ENCODE measurements around the gene PDS5B. TPM values are rescaled to one million over a fixed set of nuclear protein-coding genes. Genes with fewer than 3 reads are reported as not detected.

PDS5B gene
- polyA plus RNA-seq, 4 donors = 6.5 to 26.5 (median 7.8) TPM

- peaks cover 0 to 4% (median 3%) of the 10 kb centered on the region in 3 donors for H3K4me1 ChIP-seq (ENCODE audit: control insufficient read depth in 3 of 3, insufficient read depth in 2 of 3, low read depth in 1 of 3, low read length in 2 of 3)
- H3K27ac ChIP-seq (ENCODE audit: low read depth in 1 of 3, low read length in 2 of 3) = peak overlapping the region in 2 of 3 donors; percentile 29 to 39
- 8 to 12% (median 10%) methylated on average over 8 of the region's 8 CpGs for WGBS, 3 donors
- no peaks in the 10 kb centered on the region for H3K9me3 ChIP-seq (ENCODE audit: control insufficient read depth in 2 of 2, insufficient read depth in 1 of 2, low read depth in 1 of 2, low read length in 1 of 2)
- FAIRE-seq (no peak), DNase-seq (peak in 1 of 2 donors; percentile 18)
- H3K4me3 ChIP-seq (ENCODE audit: low read depth in 1 of 3, low read length in 3 of 3) = peak overlapping the region in 2 of 3 donors; percentile 48 to 50
- H3K36me3 ChIP-seq (ENCODE audit: control insufficient read depth in 3 of 3, insufficient read depth in 2 of 3, low read depth in 1 of 3, low read length in 3 of 3) = no peaks in the 10 kb centered on the region
- H3K27me3 ChIP-seq (ENCODE audit: control insufficient read depth in 3 of 3, insufficient read depth in 3 of 3, low read length in 3 of 3) = no peaks in the 10 kb centered on the region
These were observed 637 bp upstream of the PDS5B start for GRCh38 chr13:32585550-32586079.

GRCh38 chr13:32587011-32587810 is 959 bp downstream of the PDS5B start:
- no peaks in the 10 kb centered on the region for H3K9me3 ChIP-seq (ENCODE audit: control insufficient read depth in 2 of 2, insufficient read depth in 1 of 2, low read depth in 1 of 2, low read length in 1 of 2)
- peak overlapping the region; percentile 75 to 93 (median 87) for H3K27ac ChIP-seq (ENCODE audit: low read depth in 1 of 3, low read length in 2 of 3)
- peak overlapping the region; percentile 85 to 95 (median 90) for H3K4me3 ChIP-seq (ENCODE audit: low read depth in 1 of 3, low read length in 3 of 3)
- H3K4me1 ChIP-seq (ENCODE audit: control insufficient read depth in 3 of 3, insufficient read depth in 2 of 3, low read depth in 1 of 3, low read length in 2 of 3) = peaks cover 0 to 4% (median 3%) of the 10 kb centered on the region in 3 donors
- H3K36me3 ChIP-seq (ENCODE audit: control insufficient read depth in 3 of 3, insufficient read depth in 2 of 3, low read depth in 1 of 3, low read length in 3 of 3) = no peaks in the 10 kb centered on the region
- no peaks in the 10 kb centered on the region for H3K27me3 ChIP-seq (ENCODE audit: control insufficient read depth in 3 of 3, insufficient read depth in 3 of 3, low read length in 3 of 3)
- DNase-seq = peak; percentile 43 to 81
- FAIRE-seq = no peak
- 0 to 1% (median 1%) methylated on average over 38 to 74 of the region's 74 CpGs for WGBS, 3 donors

DNA sequence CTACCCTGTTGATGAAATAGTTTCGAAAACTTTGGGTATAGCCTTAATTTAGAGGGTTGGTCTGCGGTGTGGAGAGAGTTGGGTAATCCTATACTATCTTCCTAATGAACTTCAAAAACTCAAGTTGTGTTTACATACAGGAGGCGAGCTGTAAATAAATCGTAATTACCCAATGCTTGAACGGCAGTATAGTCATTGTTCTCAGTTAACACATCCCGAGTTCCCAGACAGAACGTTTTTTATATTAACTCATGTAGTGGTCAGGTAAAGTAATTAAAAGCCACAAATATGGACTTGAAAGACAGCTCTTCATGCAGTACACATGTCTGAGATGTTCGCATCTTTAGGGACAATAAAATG is 1.5 kb downstream of the PDS5B start:
- WGBS, 3 donors = 2 to 3% (median 3%) methylated on average over 8 of the region's 8 CpGs
- DNase-seq = peak in 1 of 2 donors; percentile 10
- Histone ChIP-seq H3K27ac (ENCODE audit: low read depth in 1 of 3, low read length in 2 of 3) (peak overlapping the region in 2 of 3 donors; percentile 87 to 93), H3K27me3 (ENCODE audit: control insufficient read depth in 3 of 3, insufficient read depth in 3 of 3, low read length in 3 of 3) (no peaks in the 10 kb centered on the region), H3K4me1 (ENCODE audit: control insufficient read depth in 3 of 3, insufficient read depth in 2 of 3, low read depth in 1 of 3, low read length in 2 of 3) (peaks cover 0 to 4% (median 3%) of the 10 kb centered on the region in 3 donors), H3K4me3 (ENCODE audit: low read depth in 1 of 3, low read length in 3 of 3) (peak overlapping the region; percentile 85 to 95 (median 90)), H3K36me3 (ENCODE audit: control insufficient read depth in 3 of 3, insufficient read depth in 2 of 3, low read depth in 1 of 3, low read length in 3 of 3) (no peaks in the 10 kb centered on the region), H3K9me3 (ENCODE audit: control insufficient read depth in 2 of 2, insufficient read depth in 1 of 2, low read depth in 1 of 2, low read length in 1 of 2) (no peaks in the 10 kb centered on the region)
- FAIRE-seq = no peak

- 45 to 60% (median 48%) methylated on average over 5 of the region's 5 CpGs for WGBS, 3 donors
These were observed 2.5 kb downstream of the PDS5B start for GRCh38 chr13:32588736-32589135.

GRCh38 chr13:32589471-32589870 is 3.2 kb downstream of the PDS5B start:
- FAIRE-seq (no peak), DNase-seq (no peak)
- 65 to 84% (median 79%) methylated on average over 8 of the region's 8 CpGs for WGBS, 3 donors
- H3K36me3 ChIP-seq (ENCODE audit: control insufficient read depth in 3 of 3, insufficient read depth in 2 of 3, low read depth in 1 of 3, low read length in 3 of 3) = no peaks in the 10 kb centered on the region
- H3K9me3 ChIP-seq (ENCODE audit: control insufficient read depth in 2 of 2, insufficient read depth in 1 of 2, low read depth in 1 of 2, low read length in 1 of 2) = no peaks in the 10 kb centered on the region
- no peaks in the 10 kb centered on the region for H3K27me3 ChIP-seq (ENCODE audit: control insufficient read depth in 3 of 3, insufficient read depth in 3 of 3, low read length in 3 of 3)
- H3K27ac ChIP-seq (ENCODE audit: low read depth in 1 of 3, low read length in 2 of 3) = no peak overlapping the region
- no peak overlapping the region for H3K4me3 ChIP-seq (ENCODE audit: low read depth in 1 of 3, low read length in 3 of 3)
- H3K4me1 ChIP-seq (ENCODE audit: control insufficient read depth in 3 of 3, insufficient read depth in 2 of 3, low read depth in 1 of 3, low read length in 2 of 3) = peaks cover 0 to 4% (median 3%) of the 10 kb centered on the region in 3 donors

More at GRCh38 chr13:32588736-32589135, 2.5 kb downstream of the PDS5B start:
- DNase-seq (no peak), FAIRE-seq (no peak)
- no peaks in the 10 kb centered on the region for H3K36me3 ChIP-seq (ENCODE audit: control insufficient read depth in 3 of 3, insufficient read depth in 2 of 3, low read depth in 1 of 3, low read length in 3 of 3)
- H3K4me1 ChIP-seq (ENCODE audit: control insufficient read depth in 3 of 3, insufficient read depth in 2 of 3, low read depth in 1 of 3, low read length in 2 of 3) = peaks cover 0 to 4% (median 3%) of the 10 kb centered on the region in 3 donors
- no peak overlapping the region for H3K27ac ChIP-seq (ENCODE audit: low read depth in 1 of 3, low read length in 2 of 3)
- no peaks in the 10 kb centered on the region for H3K27me3 ChIP-seq (ENCODE audit: control insufficient read depth in 3 of 3, insufficient read depth in 3 of 3, low read length in 3 of 3)
- no peak overlapping the region for H3K4me3 ChIP-seq (ENCODE audit: low read depth in 1 of 3, low read length in 3 of 3)
- no peaks in the 10 kb centered on the region for H3K9me3 ChIP-seq (ENCODE audit: control insufficient read depth in 2 of 2, insufficient read depth in 1 of 2, low read depth in 1 of 2, low read length in 1 of 2)

GRCh38 chr13:32590266-32590665 is 4.0 kb downstream of the PDS5B start:
- no peak overlapping the region for H3K4me3 ChIP-seq (ENCODE audit: low read depth in 1 of 3, low read length in 3 of 3)
- no peak for FAIRE-seq
- H3K36me3 ChIP-seq (ENCODE audit: control insufficient read depth in 3 of 3, insufficient read depth in 2 of 3, low read depth in 1 of 3, low read length in 3 of 3) = no peaks in the 10 kb centered on the region
- no peaks in the 10 kb centered on the region for H3K27me3 ChIP-seq (ENCODE audit: control insufficient read depth in 3 of 3, insufficient read depth in 3 of 3, low read length in 3 of 3)
- DNase-seq = no peak
- H3K4me1 ChIP-seq (ENCODE audit: control insufficient read depth in 3 of 3, insufficient read depth in 2 of 3, low read depth in 1 of 3, low read length in 2 of 3) = peaks cover 0 to 4% (median 3%) of the 10 kb centered on the region in 3 donors
- WGBS, 3 donors = 66 to 78% (median 74%) methylated on average over 2 of the region's 2 CpGs
- H3K27ac ChIP-seq (ENCODE audit: low read depth in 1 of 3, low read length in 2 of 3) = no peak overlapping the region
- no peaks in the 10 kb centered on the region for H3K9me3 ChIP-seq (ENCODE audit: control insufficient read depth in 2 of 2, insufficient read depth in 1 of 2, low read depth in 1 of 2, low read length in 1 of 2)

- 94 to 97% (median 96%) methylated on average over 8 of the region's 8 CpGs for WGBS, 3 donors
- FAIRE-seq = no peak
These were observed 5.8 kb downstream of the PDS5B start for GRCh38 chr13:32592082-32592481.

DNA sequence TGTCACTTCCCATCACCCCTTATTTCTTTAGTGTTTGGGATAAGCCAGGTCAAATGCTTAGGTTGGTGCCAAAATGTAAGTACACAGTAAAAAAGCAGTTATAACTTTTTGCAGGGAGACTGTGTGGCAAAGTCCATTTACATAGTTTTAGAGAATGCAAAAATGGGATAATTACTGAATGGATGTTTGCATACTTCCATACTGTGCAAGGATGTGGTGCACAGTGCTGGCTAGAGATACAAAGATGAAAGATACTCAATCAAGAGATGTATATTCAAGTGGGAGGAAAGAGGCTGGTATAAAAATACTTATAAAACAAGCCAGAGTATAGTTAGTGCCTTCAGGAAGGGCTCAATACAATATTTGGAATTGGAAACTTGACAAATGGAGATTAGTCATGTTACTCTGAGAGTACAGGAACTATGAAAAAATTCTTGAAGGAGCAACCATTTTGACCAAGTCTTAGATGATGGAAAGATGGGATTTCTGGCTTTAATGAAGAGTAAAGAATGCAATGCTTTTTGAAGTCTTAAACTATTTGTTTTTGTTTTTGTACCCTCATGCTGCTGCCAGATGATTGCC is 8.0 kb downstream of the PDS5B start:
- Histone ChIP-seq H3K36me3 (ENCODE audit: control insufficient read depth in 3 of 3, insufficient read depth in 2 of 3, low read depth in 1 of 3, low read length in 3 of 3) (no peaks in the 10 kb centered on the region), H3K27ac (ENCODE audit: low read depth in 1 of 3, low read length in 2 of 3) (no peak overlapping the region), H3K9me3 (ENCODE audit: control insufficient read depth in 2 of 2, insufficient read depth in 1 of 2, low read depth in 1 of 2, low read length in 1 of 2) (peaks cover 0 to 12% of the 10 kb centered on the region in 2 donors), H3K4me1 (ENCODE audit: control insufficient read depth in 3 of 3, insufficient read depth in 2 of 3, low read depth in 1 of 3, low read length in 2 of 3) (no peaks in the 10 kb centered on the region), H3K4me3 (ENCODE audit: low read depth in 1 of 3, low read length in 3 of 3) (no peak overlapping the region), H3K27me3 (ENCODE audit: control insufficient read depth in 3 of 3, insufficient read depth in 3 of 3, low read length in 3 of 3) (no peaks in the 10 kb centered on the region)
- DNase-seq (no peak), FAIRE-seq (no peak)

More at GRCh38 chr13:32592082-32592481, 5.8 kb downstream of the PDS5B start:
- no peaks in the 10 kb centered on the region for H3K27me3 ChIP-seq (ENCODE audit: control insufficient read depth in 3 of 3, insufficient read depth in 3 of 3, low read length in 3 of 3)
- H3K4me3 ChIP-seq (ENCODE audit: low read depth in 1 of 3, low read length in 3 of 3) = no peak overlapping the region
- H3K4me1 ChIP-seq (ENCODE audit: control insufficient read depth in 3 of 3, insufficient read depth in 2 of 3, low read depth in 1 of 3, low read length in 2 of 3) = peaks cover 0 to 4% (median 0%) of the 10 kb centered on the region in 3 donors
- H3K36me3 ChIP-seq (ENCODE audit: control insufficient read depth in 3 of 3, insufficient read depth in 2 of 3, low read depth in 1 of 3, low read length in 3 of 3) = no peaks in the 10 kb centered on the region
- no peaks in the 10 kb centered on the region for H3K9me3 ChIP-seq (ENCODE audit: control insufficient read depth in 2 of 2, insufficient read depth in 1 of 2, low read depth in 1 of 2, low read length in 1 of 2)
- DNase-seq = no peak
- no peak overlapping the region for H3K27ac ChIP-seq (ENCODE audit: low read depth in 1 of 3, low read length in 2 of 3)
